ENCODE results near the gene UCN.
"Not testable (repeated sequence)": the region's sequence is repeated elsewhere in the genome, so short reads cannot be mapped to it uniquely, and the experiment has no call there.

The UCN gene

GRCh38 chr2:27281855-27282559, 26.2 kb downstream of the UCN start, which contains the start of gene TRIM54:
Gene TRIM54 (plus strand): TSS chr2:27282429. CDS start chr2:27282732, 303 bp downstream.
- DNase-seq, result no peak

GRCh38 chr2:27281442-27281841, 26.8 kb downstream of the UCN start:
- no peak for DNase-seq

GRCh38 chr2:27280826-27281225, 27.4 kb downstream of the UCN start:
- no peak for DNase-seq

GRCh38 chr2:27278010-27278409, 30.2 kb downstream of the UCN start:
- DNase-seq, result no peak

DNA sequence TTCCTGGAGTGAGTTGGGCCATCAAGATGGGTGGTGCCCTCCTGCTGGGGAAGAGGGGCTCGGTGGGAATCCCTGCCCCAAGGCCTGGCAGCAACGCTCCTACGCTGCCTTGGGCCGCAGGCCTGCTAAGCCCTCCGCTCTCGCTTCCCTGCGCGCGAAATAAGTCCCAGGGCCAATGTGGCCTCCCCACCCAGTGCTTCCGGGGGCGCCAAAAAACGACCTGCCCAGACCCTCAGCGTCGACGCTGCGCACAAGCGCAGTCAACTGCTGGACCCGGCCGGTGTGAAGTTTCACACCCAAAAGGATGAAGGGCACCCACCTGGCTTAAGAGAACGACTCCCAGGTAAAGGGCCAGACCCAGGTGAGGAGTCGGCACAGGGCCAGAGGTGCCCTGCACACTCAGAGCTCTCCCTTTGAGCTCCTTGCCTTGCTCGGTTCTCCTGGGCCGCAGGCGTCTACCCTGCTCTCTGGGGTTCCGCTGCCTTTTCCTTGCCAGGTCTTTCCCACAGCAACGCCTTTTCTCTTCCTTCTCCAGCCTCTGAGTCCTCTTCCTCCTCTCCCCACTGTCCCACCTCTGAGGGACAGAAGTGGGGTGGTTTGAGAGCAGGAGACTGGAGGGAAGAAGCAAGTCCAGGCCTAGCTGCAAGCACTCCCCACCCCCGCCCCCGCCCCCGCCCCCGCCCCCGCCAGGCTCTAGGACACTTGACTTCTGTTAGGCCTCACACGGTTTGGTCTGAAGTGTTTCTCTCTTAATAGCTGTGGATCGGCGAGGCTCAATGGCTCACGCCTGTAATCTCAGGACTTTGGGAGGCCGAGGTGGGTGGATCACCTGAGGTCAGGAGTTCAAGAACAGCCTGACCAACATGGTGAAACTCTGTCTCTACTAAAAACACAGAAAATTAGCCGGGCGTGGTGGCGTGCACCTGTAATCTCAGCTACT, 32.8 kb downstream of the UCN start, which contains the start of gene DNAJC5G:
DNAJC5G (plus strand) TSS at position 223 of the 940 bp plus-strand sequence. CDS start 1,296 bp downstream, outside the sequence.
- no peak for DNase-seq

DNA sequence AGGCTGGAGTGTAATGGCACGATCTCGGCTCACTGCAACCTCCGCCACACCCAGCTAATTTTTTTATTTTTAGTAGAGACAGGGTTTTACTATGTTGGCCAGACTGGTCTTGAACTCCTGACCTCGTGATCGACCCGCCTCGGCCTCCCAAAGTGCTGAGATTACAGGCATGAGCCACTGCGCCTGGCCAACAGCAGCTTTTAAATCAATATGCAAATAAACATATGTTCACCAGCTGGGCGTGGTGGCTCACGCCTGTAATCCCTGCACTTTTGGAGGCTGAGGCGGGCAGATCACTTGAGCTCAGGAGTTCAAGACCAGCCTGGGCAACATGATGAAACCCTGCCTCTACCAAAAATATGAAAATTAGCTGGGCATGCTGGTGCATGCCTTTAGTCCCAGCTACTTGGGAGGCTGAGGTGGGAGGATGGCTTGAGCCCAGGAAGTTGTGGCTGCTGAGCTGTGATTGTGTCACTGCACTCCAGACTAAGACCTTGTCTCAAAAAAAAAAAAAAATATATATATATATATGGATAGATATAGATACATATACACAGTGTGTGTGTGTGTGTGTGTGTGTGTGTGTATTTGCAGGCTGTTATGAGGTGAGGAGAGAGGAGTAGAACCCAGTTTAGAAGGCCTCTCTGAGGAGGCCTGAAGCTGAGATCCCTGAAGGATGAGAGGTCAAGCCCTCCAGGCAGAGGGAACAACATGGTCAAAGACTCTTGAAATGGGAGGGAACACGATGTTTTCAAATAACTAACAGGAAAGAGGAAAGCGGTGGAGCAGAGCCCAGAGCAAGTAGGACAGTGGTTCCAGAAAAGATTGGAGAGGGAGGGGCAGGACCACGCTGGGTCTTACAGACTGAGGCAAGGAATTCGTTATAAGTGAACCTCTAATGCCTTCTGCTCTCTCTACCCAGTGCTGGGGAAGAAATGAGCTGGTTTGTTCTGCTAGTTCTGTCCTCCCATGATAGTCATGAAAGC, 35.4 kb downstream of the UCN start:
- DNase-seq, result not testable (repeated sequence)

DNA sequence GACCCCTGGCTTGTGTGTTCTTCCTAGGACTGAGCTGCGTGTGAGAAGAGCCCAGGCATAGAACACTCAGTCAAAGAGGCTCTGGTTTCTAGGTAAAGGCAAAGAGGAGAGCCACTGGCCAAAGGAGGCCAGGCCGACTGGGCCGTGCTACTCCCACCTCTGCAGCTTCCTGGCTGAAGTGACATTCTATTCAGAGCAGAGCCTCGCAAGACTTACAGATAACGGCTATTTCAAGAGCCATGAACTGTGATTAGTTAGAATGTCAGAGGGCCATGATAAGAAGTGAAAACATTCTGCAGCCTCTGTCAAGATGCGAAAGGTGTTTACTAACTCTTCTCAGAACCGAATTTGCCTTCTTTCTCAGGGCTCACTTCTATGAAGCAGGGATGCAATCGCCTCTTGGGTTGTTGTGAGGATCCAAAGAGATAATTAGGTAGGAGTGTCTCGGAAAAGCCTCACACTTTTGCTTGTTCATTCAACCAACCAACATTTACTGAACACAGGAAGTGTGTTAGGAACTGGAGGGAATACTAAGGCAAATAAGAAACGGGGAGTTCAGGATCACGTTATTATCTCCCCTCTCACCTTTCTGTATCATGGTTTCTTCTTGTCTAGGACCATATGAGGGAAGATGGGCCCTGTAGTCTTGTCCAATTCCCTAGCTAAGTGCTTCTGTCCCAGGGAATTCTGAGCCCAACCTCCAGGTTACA, 36.5 kb downstream of the UCN start:
- DNase-seq, result no peak

- no peak for DNase-seq
Measured at GRCh38 chr2:27270670-27271069, 37.6 kb downstream of the UCN start.

- no peak for DNase-seq
Measured at GRCh38 chr2:27270131-27270530, 38.1 kb downstream of the UCN start.

GRCh38 chr2:27268296-27268695, 39.9 kb downstream of the UCN start:
- not testable (repeated sequence) for DNase-seq

DNA sequence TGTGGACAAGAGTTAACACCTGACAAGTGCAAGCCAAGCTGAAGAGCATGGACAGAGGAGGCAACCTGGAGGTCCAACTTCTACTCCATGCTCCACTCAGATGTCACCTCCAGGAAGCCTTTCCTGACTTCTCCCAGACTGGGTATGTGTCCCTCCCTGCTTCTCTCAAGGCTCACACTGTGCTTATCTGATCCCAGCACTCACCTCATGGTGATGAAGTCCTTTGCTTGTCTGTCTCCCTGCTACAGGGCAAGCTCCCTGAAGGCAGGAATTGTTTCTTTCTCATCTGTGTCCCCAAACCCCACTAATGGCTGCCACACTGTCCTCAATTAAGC, 42.7 kb downstream of the UCN start:
- no peak for DNase-seq

DNA sequence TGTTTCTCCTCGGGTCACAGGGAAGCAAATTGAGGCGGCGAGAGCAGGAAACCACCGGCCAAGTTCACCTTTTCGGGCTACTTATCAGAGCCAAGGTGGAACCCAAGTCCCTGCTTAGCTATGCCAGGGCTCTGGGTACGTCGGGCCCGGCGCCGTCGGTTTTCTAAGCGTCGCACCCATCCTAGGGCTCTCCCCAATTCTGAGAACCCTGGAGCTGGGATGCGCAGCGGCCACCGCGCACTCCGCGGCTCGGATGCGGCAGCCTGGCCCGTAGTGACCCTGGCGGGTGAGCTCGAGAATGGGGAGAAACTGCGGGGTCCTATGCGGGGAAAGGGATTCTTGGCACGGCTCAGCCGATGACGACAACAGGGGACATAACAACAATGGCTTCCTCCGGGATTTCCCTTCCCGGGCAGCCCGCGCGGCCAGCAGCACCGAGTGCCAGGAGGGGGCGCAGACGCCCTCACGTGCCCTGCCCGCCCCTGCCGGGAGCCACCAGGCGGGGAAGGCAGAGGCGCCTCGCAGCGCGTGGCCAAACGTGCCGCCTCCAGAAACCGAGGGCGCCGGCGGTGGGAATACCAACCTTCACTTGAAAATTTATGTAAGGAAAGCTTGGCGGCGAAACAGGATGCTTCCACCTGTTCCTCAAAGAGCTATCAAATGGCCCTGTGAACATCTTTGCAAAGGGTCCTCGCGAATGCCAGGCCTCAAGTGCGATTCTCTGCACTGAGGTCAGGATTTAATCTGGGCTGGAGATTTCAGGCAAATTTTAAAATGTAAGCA, 43.3 kb downstream of the UCN start:
- DNase-seq, result peak; percentile 50

DNA sequence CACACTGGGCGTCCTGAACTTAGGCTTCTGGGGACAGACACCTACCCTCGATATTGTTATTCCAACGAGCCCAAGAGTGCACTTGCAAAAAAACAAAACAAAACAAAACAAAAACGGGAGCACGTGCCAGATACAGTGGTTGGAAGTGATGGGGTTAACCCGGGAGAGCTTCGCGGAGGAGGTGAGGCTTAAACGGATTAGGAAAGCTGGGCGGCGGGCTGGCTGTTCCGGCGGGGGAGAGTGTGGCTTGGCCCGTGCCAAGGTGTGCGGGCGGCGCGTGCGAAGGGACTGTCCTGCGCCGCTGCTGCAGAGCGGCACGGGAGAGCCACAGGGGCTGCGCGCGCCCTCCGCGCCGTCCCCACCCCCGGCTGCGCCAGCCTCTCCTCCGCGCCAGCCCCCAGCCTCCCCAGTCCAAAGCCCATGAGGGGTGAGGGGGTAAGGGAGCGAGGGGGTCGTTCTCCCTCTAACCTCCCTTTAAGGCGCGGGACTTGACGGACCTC, 43.9 kb downstream of the UCN start:
- DNase-seq, result no peak

- DNase-seq, result no peak
Measured at GRCh38 chr2:27263287-27264252, 44.7 kb downstream of the UCN start.

DNA sequence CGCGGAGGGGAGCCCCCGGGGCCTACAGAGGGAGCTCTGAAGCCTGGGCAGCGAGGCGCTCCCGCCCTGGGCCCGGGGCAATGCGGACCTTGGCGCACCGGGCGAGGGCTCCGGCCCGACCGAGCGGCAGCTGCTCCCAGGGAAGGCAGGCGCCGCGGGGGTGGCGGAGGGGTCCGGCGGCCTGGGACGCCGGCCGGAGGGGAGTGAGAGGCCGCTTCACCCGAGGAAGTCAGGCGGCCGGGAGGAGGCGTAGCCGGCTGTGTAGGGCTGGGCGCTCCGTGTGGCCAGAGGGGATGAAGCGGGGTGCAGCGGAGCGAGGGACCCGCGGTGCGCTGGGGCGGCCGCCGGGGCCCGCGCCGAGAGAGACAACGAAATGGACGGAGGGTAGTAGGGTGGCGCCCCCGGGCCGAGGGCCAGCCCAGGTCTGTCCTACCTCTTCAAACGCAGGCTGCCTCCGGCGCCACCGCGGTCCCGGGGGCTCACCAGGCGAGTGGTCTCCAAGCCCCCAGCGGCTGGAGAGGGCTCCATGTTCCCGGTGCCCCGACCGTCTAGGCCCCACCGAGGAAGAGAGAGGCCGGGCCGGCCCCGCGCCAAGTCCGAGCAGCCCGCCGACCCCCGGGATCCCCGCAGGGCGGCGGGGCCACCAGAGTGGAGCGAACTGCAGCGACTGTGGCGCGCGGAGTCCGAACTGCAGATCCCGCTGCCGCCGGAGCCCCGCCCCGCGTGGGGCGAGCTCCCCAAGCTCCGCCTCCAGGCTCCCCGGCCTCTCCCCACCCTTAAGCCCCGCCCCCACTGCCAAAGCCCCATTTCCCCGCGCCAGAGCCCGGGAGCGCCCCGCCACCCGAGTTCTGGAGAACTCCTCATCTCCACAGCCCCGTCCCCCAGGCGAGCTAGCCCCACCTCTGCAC, 45.6 kb downstream of the UCN start, which contains the start of gene SLC30A3:
SLC30A3 (minus strand) TSS at position 669 of the 908 bp plus-strand sequence; CDS start at position 528, 141 bp downstream.
- DNase-seq, result peak; percentile 53

- no peak for DNase-seq
Measured at GRCh38 chr2:27261926-27262298, 46.3 kb downstream of the UCN start.

DNA sequence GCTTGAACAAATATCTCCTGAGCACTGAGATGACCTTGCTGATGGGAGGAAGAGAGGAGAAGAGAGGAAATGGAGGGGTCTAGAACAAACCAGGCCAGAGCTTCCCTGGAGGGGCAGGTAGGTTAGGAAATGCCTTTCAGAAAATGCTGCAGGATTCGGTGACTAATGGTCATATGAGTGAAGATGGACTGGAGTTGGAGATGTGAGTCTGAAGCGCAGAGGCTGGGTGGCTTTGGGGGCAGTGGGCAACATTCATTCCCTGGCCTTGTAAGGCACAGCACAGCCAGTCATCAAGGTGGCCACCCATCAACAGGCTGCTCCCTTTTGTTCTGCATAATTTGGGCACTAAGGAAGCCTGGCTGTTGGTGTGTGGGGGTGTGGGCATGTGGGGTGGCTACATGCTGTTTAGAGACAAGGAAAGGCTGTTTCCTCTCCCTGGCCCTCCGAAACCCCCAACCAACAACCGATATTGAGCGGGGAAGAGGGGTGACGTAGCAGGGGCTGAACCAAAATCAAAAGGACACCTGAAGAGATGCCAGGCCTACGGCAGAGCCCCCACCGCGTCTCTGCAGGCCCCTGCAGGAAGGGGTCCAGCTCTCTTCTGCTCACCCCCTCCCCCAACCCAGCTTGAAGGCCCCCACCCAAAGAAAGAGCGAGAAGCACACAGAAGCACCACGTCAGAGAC, 46.9 kb downstream of the UCN start:
- DNase-seq, result no peak

DNA sequence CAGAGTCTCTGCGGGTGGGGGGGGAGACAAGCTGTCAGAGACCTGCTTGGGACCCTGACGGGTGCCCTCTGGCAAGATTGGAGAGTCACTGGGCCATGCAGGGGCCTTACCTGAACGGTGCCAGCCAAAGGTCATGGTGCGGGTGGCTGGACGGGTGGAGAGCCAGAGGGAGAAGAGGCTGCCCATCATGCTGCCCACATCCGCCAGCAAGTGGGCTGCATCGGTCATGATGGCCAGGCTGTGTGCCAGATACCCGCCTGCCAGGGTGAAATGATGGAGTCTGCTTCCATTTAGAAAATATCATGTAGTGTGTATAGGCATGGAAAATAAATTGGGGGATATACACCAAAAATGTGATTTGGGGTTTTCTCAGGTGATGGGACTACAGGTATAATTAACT, 50.2 kb downstream of the UCN start:
- DNase-seq, result no peak

All from activated CD4-positive, alpha-beta T cell treated with anti-CD3 and anti-CD28 coated beads for 1 hour (primary cell).